Measurements from ENCODE around the gene DENND2D.

DNA sequence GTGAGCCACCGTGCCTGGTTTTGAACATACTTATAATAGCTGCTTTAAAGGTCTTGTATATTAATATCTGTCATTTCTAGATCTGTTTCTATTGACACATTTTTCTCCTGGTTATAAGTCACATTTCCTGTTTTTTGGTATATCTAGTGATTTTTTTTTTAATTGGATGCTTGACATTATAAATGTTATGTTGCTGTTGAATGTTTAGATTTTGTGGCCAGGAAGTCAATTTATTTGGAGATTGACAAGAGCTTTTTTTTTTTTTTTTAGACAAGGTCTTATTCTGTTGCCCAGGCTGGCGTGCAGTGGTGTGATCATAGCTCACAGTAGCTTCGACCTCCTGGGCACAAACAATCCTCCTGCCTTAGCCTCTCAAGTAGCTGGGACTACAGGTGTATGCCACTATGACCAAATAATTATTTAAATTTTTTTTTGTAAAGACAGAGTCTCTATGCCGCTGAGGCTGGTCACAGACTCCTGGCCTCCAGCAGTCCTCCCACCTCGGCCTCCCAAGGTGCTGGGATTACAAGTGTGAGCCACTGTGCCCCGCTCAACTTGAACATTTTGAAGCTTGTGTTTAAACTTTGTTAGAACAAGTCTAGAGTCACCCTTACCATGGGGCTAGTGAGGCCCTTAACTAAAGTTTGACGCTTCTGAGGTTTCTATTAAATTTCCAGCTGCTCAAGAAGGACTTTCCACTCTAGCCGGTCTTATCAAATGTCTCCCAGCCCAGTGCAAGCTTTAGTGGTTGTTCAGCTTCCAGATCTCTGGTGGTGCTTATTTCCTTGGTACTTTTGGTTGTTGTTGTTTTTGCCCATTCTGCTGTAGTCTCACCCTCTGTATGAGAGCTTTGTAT lies 18.5 kb upstream of the DENND2D start:
- TF ChIP-seq, protein P1, sequence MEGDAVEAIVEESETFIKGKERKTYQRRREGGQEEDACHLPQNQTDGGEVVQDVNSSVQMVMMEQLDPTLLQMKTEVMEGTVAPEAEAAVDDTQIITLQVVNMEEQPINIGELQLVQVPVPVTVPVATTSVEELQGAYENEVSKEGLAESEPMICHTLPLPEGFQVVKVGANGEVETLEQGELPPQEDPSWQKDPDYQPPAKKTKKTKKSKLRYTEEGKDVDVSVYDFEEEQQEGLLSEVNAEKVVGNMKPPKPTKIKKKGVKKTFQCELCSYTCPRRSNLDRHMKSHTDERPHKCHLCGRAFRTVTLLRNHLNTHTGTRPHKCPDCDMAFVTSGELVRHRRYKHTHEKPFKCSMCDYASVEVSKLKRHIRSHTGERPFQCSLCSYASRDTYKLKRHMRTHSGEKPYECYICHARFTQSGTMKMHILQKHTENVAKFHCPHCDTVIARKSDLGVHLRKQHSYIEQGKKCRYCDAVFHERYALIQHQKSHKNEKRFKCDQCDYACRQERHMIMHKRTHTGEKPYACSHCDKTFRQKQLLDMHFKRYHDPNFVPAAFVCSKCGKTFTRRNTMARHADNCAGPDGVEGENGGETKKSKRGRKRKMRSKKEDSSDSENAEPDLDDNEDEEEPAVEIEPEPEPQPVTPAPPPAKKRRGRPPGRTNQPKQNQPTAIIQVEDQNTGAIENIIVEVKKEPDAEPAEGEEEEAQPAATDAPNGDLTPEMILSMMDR (IDR thresholded peaks at IDR 0.05): no peak
- TF ChIP-seq EP300 (IDR thresholded peaks at IDR 0.05): no peak

Data from gastroesophageal sphincter (tissue), 3 donors.